Suprapubic skin (tissue), 4 donors: Measurements from ENCODE around the gene SH3BP1. TPM values are rescaled to one million over a fixed set of nuclear protein-coding genes. Genes with fewer than 3 reads are reported as not detected.

ENCODE experiments used
- DNase-seq, 2 donors: peaks; one replicate each; pipeline ENCODE4 v3.0.0-alpha.2; 2019; ENCODE audit warnings: low spot score in 2 of 2
- H3K27ac ChIP-seq: fragments of 200-600 bp; sonication (generic); one replicate; pipeline ENCODE4 v1.5.1; 2019
- H3K27me3 ChIP-seq: fragments of 200-600 bp; sonication (generic); one replicate; pipeline ENCODE4 v1.5.1; 2019
- H3K36me3 ChIP-seq: fragments of 200-600 bp; sonication (generic); one replicate; pipeline ENCODE4 v1.5.1; 2019
- H3K4me1 ChIP-seq: fragments of 200-600 bp; sonication (generic); one replicate; pipeline ENCODE4 v1.5.1; 2019
- H3K4me3 ChIP-seq: fragments of 200-600 bp; sonication (generic); one replicate; pipeline ENCODE4 v1.5.1; 2019; ENCODE audit warnings: mild to moderate bottlenecking
- H3K9me3 ChIP-seq: fragments of 200-600 bp; sonication (generic); one replicate; pipeline ENCODE4 v1.5.1; 2019
- CTCF ChIP-seq, 2 donors: fragments of 200-600 bp in 1 of 2; fragments of 450-650 bp in 1 of 2; sonication (generic) in 1 of 2; IDR thresholded peaks; one replicate each; pipeline ENCODE4 v1.5.1; 2016 to 2019; ENCODE audit warnings: antibody characterized with exemption in 2 of 2, mild to moderate bottlenecking in 1 of 2, moderate library complexity in 1 of 2
- EP300 ChIP-seq: sonication (generic); formaldehyde crosslinking; IDR thresholded peaks from one replicate; pipeline ENCODE4 v1.6.1; 2017; ENCODE audit warnings: antibody characterized with exemption
- POLR2A ChIP-seq, 2 donors: fragments of 450-650 bp; IDR thresholded peaks; one replicate each; pipeline ENCODE4 v1.6.1; 2017; ENCODE audit warnings: antibody characterized with exemption in 2 of 2, mild to moderate bottlenecking in 2 of 2, moderate library complexity in 2 of 2
- POLR2AphosphoS5 ChIP-seq, 3 donors: sonication (generic); formaldehyde crosslinking; IDR thresholded peaks; one replicate each; pipeline ENCODE4 v1.6.1; 2017; ENCODE audit warnings: antibody characterized with exemption in 3 of 3
- WGBS: methylation state at CpG from one replicate; pipeline ENCODE4 v1.1.5; 2018; 5-methylcytosine and 5-hydroxymethylcytosine counted together
- total RNA-seq, 4 donors: library from RNA; depleted of rRNA; stranded (reverse); fragments of >200 nt; gene quantifications; one replicate each; pipeline ENCODE4 v1.1.0, GENCODE V29; 2016

Gene SH3BP1
- total RNA-seq, 4 donors from 2014 or later = 57.1 to 60.7 (median 57.7) TPM

GRCh38 chr22:37658133-37659065 is 18.9 kb downstream of the SH3BP1 start, which contains the start of gene PDXP:
PDXP (plus strand) TSS chr22:37658723; CDS start chr22:37658783, 60 bp downstream.
- peak; percentile 99 to 100 for DNase-seq
- 1% methylated on average over 30 of the region's 101 CpGs for WGBS
- Histone ChIP-seq H3K4me1 (peaks cover 36% of the 10 kb centered on the region), H3K4me3 (peak within 1 kb of the TSS; percentile 63), H3K27ac (peak within 1 kb of the TSS; percentile 70), H3K9me3 (no peaks in the 10 kb centered on the region), H3K27me3 (no peaks in the 10 kb centered on the region), H3K36me3 (peaks cover 13% of the 10 kb centered on the region)
- TF ChIP-seq EP300 (no peak), POLR2AphosphoS5 (IDR thresholded peaks at IDR 0.05) (peak in 1 of 3 donors; percentile 68), POLR2A (IDR thresholded peaks at IDR 0.05) (peak in 1 of 2 donors; percentile 26)

GRCh38 chr22:37659066-37659896 is 19.8 kb downstream of the SH3BP1 start:
- no peak for DNase-seq

GRCh38 chr22:37659897-37660708 is 20.6 kb downstream of the SH3BP1 start:
- Histone ChIP-seq H3K9me3 (no peaks in the 10 kb centered on the region), H3K4me3 (peak overlapping the region; percentile 63), H3K4me1 (peaks cover 36% of the 10 kb centered on the region), H3K27ac (no peak overlapping the region), H3K27me3 (no peaks in the 10 kb centered on the region), H3K36me3 (peaks cover 3% of the 10 kb centered on the region)
- no peak for DNase-seq
- 71% methylated on average over 14 of the region's 14 CpGs for WGBS
- TF ChIP-seq POLR2A (IDR thresholded peaks at IDR 0.05) (no peak), POLR2AphosphoS5 (IDR thresholded peaks at IDR 0.05) (no peak), CTCF (IDR thresholded peaks at IDR 0.05) (no peak), EP300 (no peak)

More at GRCh38 chr22:37659066-37659896, 19.8 kb downstream of the SH3BP1 start:
- no peaks in the 10 kb centered on the region for H3K27me3 ChIP-seq
- WGBS = 6% methylated on average over 23 of the region's 68 CpGs
- peaks cover 4% of the 10 kb centered on the region for H3K36me3 ChIP-seq
- peaks cover 36% of the 10 kb centered on the region for H3K4me1 ChIP-seq
- TF ChIP-seq POLR2A (IDR thresholded peaks at IDR 0.05) = no peak
- no peak for TF ChIP-seq CTCF (IDR thresholded peaks at IDR 0.05)
- TF ChIP-seq EP300 = no peak
- H3K9me3 ChIP-seq = no peaks in the 10 kb centered on the region
- no peak overlapping the region for H3K27ac ChIP-seq
- H3K4me3 ChIP-seq = peak overlapping the region; percentile 63

GRCh38 chr22:37660709-37661045 is 21.2 kb downstream of the SH3BP1 start:
- TF ChIP-seq EP300 (no peak), POLR2A (IDR thresholded peaks at IDR 0.05) (no peak), CTCF (IDR thresholded peaks at IDR 0.05) (no peak), POLR2AphosphoS5 (IDR thresholded peaks at IDR 0.05) (no peak)
- WGBS = 47% methylated on average over 2 of the region's 2 CpGs
- Histone ChIP-seq H3K36me3 (peaks cover 4% of the 10 kb centered on the region), H3K9me3 (no peaks in the 10 kb centered on the region), H3K4me1 (peaks cover 36% of the 10 kb centered on the region), H3K27ac (peak overlapping the region; percentile 15), H3K27me3 (no peaks in the 10 kb centered on the region), H3K4me3 (no peak overlapping the region)
- no peak for DNase-seq
